ENCODE measurements around the gene DYNLL2.
"Not testable (repeated sequence)": the region's sequence is repeated elsewhere in the genome, so short reads cannot be mapped to it uniquely, and the experiment has no call there.

Gene DYNLL2

DNA sequence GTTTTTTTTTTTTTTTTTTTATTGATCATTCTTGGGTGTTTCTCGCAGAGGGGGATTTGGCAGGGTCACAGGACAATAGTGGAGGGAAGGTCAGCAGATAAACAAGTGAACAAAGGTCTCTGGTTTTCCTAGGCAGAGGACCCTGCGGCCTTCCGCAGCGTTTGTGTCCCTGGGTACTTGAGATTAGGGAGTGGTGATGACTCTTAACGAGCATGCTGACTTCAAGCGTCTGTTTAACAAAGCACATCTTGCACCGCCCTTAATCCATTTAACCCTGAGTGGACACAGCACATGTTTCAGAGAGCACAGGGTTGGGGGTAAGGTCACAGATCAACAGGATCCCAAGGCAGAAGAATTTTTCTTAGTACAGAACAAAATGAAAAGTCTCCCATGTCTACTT lies 10.0 kb upstream of the DYNLL2 start:
- not testable (repeated sequence) for FAIRE-seq

DNA sequence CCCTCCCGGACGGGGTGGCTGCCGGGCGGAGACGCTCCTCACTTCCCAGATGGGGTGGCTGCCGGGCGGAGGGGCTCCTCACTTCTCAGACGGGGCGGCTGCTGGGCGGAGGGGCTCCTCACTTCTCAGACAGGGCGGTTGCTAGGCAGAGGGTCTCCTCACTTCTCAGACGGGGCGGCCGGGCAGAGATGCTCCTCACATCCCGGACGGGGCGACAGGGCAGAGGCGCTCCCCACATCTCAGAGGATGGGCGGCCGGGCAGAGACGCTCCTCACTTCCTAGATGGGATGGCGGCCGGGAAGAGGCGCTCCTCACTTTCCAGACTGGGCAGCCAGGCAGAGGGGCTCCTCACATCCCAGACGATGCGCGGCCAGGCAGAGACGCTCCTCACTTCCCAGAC lies 8.8 kb upstream of the DYNLL2 start:
- not testable (repeated sequence) for FAIRE-seq

DNA sequence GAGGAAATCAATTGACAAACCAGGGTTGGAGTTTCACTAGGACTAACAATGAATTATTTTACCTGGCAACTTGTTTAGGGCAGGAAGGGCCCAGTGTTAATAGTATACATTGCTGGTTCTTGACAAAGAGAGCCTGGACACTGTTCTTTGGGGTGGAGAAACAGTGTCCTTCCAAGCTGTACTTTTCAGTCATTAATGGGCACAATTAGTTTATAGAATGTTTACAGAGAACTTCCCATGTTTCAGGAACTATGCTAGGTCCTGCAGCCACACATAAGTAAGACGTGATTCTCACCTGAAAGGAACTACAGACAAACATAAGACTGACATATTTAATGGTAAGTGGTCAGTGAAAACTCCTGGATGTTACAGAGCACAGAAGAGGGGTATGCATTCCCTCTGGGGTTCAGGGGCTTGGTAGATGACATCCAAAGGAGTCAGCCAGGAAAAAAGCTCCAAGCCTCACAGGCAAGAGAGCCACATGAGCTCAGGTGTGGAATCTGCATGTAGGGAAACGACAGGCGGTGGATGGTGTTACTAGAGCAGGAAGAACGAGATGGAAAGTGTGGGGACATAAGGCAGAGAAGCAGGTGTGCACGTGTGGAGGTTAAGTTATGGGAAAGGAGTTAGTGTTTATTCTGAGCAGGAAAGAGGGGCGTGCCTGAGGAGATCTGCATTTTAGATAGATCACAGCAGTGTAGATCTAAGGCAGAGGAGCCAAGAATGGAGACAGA lies 3.8 kb upstream of the DYNLL2 start:
- no peak for FAIRE-seq

DNA sequence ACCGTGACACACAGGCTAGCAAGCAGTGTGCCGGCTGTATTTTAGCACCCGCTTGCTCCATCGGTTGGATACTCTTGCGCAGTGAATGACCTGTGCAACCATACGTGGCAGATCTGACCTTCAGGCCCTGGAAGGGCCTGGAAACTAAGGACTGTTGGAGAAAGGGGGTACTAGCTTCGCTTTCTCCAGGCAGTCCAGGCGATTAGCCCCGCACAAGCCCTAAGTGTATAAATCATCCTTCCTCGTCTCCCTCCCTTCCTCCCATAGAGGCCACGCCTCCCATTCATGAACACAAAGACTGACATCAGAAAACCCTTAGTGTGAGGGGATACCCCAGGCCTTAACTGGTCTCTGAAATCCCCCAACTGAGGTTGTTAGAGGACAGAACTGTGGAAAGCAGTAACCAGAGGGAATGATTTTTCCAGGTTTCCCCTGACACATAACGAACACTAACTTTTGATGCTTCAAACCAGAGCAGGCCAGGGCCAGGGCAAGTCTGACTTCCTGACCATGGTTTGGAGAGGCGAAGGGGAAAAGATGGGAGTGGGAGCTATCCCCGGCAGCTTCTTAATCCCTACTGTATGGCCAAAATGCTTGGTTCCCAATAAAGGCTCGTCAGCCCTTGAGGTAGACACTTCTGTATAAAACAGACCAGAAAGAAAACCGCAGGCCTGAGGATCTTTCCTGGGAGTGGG lies 1.4 kb upstream of the DYNLL2 start:
- FAIRE-seq, result no peak

DNA sequence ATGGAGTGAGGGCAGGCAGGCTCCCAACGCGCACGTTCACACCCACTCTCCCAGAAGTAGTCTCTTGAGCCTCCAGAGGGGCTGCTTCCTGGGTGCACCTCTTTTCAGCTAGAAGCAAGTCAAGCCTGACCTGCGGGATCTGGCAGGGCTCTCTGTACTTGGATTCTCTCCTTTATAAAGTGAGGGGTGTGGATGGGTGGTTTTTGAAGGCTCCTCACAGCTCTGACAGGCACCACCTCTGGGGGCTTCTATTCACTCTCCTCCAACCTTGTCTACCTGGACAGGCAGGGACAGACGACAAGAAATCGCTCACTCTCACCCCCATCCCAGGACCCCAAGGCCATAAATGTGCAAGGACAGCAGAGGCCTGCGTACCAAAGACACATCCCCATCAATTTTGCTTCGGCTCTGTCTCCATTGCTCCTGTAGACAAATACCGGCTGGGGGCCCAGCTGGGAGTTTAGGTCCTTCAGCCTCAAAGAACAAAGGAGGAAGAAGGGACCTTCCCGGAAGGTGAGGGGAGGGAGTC lies 814 bp upstream of the DYNLL2 start:
- FAIRE-seq, result no peak

DNA sequence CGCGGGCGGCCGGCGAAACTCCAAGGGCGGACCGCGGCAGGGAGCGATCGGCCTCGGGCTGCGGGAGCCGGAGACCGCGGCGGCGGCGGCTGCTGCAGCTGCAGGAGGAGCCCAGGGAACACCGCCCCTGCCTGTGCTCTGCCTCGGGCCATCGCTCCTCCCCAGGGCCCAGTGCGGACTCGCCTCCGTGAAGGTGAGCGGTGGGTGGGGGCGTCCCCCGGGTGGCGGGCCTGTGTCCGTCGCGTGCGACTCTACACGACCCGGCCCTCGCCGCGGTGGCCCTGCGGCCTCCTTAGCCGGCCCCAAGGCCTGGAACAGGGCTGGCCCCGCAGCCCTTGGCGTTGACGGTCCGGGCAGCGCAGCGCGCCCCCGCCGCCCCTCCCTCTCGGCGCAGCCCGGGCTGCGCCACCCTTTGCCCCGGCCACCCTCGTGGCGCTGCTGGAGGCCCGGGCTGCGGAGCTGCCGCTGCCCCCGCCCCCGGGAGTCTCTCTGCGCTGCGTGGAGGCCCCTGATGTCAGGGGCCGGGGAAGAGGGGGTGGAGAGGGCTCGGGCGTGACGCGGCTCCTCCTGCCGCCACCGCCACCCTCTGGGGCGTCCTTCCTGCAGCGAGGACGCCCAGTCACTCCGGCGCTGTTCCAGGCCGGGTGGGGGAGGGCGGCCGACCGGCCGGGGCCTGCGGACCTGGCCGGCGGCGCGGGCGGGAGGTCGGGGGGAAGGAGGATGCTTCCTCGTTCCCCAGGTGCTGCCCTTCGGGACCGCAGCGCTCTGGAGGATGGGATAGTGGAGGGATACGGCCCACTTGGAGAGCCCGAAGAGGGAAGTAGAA lies 485 bp downstream of the DYNLL2 start:
- no peak for FAIRE-seq

DNA sequence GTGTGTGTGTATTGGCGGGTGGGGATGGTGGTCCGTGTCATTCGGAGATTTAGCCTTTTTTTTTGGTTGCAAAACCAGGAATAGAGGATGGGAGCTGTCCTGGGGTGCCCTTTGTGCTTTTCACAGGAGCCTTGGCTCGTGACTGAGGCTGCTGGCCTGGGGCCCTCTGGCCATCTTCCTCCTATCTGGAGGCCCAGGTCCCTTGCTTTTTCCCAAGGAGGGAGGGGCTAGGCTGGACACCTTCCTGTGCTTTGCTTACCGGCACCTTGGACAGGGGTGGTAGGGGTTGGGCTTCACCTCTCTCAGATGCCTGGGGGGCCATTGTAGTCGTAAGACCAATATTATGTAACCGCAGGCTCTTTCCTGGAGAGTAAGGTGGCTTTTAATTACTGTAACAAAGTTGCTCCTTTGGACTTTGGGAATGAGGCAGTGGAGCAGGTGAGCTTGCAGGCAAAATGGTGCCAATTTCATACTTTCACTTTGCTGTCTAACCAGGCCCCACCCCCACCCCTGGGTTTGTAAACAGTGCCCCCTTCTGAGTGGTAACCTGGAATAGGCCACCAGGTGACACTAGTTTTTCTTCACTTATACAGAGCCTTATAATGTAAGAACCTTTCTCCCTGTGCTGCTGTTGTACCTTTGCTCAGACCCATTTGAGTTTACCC lies 1.2 kb downstream of the DYNLL2 start:
- FAIRE-seq, result no peak

DNA sequence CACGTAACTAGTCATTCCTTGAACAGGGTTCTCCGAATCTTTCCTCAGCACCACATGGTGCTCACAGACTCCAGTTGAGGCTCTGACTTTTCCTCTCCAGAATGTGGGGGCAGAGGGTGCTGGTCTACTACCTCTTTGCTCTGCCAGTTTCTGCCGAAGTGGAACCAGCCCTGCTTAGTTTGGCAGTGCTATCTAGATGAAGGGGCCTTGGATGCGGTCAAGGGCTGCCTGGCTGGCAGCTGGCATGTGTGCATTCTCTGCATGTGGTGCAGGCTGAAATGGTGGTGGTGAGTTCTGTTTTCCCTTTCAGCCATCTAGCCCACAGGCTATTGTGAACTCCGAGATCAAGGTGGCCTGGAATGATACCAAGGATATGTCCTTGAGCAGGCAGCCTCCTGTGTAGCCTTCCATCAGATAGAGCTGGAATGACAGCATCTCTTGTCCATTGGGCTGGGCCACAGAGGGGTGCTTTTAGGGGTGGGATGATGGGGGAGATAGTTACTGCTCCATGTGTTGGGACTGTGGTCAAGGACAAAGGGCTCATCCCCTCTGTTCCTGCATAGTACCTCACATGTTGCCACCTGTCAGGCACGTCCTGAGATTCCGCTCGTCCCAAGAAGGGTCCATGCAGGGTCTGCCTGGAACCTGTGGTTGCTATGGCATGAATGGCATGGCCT lies 2.0 kb downstream of the DYNLL2 start:
- FAIRE-seq, result no peak

DNA sequence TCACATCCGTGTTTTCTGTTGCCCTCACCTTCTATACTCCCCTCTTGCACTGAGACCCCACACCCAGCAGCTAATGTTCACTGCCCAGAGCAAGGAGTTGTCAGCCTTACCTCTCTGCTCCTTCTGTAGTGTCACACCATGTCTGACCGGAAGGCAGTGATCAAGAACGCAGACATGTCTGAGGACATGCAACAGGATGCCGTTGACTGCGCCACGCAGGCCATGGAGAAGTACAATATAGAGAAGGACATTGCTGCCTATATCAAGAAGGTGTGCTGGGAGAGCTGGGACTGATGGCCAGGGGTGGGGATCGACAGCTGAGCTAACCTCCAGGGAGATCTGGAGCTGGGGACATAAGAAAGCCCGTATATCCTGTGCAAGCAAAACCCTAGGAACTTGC lies 3.7 kb downstream of the DYNLL2 start:
- no peak for FAIRE-seq

DNA sequence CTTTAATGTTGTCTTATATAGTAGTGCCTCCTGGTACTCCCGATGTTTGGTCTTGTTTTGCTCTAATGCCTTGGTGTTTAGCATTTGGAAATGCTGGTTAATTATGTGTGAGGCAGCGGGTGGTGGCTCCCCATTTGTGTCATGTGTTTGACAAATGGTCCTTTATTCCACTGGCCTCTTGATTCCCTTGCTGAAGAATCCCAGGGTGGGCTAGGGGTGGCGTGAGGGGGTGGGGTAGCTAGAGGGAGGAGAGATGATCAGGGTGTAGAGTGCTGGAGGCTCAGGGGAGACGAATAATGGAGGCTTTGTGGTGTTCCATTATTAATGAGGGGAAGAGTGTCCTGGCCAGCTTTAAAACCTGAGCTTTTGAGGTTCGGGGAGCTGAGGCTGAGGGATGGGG lies 5.4 kb downstream of the DYNLL2 start:
- no peak for FAIRE-seq

DNA sequence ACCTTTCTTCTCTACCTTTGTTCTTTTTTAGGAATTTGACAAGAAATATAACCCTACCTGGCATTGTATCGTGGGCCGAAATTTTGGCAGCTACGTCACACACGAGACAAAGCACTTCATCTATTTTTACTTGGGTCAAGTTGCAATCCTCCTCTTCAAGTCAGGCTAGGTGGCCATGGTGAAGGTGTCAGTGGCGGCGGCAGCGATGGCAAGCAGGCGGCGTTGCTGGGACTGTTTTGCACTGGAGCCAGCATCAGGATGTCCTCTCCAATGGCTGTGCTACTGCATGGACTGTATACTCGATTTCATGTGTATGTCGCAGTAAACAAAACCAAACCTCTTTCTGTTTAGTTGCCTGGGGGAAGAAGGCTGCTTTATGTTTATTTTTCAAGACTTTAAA lies 5.9 kb downstream of the DYNLL2 start:
- no peak for FAIRE-seq

DNA sequence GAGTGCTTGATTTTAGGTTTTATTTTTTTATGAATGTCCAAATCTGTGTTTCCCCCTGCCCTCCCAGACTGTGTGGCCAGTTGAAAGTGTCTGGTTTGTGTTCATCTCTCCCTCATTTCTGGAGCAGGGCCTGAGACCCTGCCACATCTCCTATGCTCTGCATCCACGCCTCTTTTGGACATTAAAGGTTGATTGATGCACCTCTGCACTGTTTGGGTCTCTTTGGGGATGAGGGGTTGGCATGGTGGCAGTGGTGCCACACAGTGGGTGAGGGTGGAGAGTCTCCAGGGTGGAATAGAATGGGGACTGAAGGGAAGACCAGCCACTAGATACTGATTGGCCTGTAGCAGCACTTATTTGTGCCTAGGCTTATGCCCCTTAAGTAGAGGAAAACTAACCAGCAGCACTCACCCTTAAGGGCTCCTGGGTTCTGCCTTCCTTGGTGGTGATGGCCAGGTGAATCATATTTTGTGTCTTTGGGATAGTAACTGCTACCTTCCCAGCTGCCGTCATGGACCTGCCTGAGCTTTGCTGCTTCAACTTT lies 7.9 kb downstream of the DYNLL2 start:
- no peak for FAIRE-seq

DNA sequence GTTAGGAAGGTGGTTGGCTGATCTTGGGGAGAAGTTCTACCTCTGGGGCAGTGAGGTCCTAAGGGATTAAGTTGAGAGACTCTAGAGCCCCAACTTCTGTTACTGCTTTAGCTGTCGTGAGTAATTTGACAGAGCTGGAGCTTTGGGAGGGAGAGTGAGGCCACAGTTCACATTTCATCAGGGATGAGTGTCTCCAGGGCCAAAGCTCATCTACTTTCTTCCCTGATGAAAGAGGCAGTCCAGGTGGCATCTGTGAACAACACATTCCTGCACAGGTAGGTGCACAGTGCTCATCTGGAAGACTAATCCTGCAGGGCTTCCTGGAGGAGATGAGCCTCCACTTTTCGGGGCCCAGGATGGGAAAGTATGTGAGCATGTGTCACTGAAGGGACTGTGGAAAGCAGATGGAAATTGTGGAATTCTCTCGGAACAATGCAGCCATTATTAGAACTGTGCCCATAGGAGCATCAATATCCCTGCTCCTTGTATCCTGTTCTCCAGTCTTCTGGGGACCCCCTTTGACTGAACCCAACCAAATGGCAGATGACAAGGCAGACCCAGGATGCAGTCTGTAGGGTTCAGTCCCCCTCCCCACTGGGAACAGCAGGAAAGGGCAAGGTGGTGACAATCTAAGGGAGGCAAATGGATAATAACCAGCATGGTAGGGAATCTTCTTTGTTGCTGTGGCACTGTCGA lies 9.0 kb downstream of the DYNLL2 start:
- no peak for FAIRE-seq

DNA sequence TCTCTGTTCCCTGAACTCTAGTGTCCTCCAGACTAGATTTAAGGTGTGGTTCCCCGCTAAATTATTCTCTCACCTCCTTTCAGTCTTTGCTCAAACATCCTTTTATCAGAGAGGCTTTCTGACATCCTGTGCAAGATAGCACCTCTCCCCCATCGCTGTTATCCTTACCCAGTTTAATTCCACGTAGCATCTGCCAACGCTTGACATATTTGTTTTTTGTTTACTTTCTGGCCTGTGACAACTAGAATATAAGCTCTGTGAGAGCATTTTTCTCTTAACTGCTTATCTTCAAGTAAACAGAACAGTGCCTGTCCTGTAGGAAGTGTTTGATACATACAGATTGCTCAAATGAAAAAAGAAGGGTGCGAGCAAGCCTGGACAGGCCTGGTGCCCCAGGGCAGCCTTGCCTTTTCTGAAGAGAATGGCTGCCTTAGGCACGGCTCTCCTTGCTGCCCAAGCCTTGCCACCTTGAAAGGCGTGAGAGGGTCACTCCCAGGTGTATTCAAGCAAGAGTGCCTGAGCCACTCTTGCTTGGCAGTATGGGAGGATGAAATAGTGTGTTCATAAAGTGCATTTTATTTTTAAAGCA lies 9.7 kb downstream of the DYNLL2 start:
- no peak for FAIRE-seq

DNA sequence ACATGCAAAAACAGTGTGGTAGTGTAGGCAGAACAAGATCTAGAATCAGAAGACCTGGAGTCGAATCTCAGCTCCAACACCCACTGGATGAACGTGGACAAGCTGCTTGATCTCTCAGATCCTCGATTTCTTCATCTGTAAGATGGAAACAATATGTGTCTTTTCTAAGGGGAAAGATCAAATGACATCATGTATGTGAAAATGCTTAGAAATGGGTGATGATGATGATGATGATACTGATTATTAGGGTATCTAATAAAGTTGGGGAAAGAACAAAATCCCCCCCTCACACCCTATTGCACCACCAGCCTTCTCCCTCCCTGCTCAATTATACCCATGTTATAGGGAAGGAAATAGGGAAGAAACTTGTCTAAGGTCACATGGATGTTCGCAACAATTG lies 10.9 kb downstream of the DYNLL2 start:
- no peak for FAIRE-seq

DNA sequence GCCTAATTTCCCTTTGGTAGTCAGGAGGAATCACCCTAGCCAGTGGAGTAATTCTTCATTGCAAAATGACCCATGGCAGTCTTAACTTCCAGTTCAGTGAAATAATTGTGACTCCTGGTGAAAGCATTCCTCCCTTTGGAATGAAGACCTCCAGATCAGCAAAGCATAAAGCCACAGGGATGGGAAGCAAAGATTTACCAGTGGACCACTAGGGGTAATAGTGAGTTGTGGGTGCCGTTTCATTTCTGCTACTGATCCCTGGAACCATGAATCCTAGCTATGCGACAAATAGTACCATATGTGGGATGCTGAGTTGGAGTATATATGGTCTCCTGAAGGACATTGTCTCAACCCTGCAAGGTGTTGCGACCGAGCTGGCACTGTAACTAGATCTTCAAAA lies 13.7 kb downstream of the DYNLL2 start:
- no peak for FAIRE-seq

DNA sequence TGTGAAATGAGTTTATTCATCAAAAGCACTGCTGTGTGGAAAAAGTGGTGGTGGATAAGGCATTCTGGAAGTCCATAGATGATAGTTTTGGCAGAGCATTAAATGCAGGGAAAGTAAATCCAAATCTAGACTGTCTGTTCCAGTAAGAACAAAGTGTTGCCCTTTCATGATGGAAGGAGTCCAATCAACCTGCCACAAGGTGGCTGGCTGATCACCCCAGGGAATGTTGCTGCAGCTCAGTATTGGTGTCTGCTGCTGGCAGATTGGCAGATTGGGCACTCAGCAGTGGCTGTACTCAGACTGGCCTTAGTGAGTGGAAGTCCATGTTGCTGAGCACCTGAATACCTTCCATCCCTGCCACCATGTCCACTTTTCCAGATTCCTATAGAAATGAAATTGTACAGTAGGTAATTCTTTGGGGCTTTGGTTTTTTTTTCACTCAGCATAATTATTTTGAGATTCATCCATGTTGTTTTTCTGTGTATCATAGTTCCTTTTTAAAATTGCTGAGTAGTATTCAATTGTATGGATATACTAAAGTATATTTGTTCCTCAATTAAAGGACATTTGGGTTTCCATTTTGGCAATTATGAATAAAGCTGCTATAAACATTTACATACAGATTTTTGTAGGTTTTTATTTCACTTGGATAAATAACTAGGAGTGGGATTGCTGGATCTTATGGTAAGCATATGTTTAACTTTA lies 14.3 kb downstream of the DYNLL2 start:
- no peak for FAIRE-seq

DNA sequence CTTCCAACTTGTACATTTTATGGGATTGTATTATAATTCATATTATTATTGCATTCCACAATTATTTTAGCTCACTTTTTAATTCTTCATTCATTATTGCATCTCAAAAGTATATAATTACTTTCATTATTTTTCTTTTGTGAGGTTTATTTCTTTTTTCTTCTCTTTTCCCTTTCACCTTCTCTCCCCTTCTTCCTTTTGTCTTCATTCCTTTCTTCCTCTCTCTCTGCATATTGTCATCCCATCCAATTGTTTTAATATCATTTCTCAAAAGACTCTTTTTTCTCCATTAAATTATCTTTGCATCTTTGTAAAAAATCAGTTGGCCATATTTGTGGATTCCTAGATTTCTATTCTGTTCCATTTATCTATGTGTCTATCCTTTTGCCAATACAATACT lies 17.3 kb downstream of the DYNLL2 start:
- no peak for FAIRE-seq

DNA sequence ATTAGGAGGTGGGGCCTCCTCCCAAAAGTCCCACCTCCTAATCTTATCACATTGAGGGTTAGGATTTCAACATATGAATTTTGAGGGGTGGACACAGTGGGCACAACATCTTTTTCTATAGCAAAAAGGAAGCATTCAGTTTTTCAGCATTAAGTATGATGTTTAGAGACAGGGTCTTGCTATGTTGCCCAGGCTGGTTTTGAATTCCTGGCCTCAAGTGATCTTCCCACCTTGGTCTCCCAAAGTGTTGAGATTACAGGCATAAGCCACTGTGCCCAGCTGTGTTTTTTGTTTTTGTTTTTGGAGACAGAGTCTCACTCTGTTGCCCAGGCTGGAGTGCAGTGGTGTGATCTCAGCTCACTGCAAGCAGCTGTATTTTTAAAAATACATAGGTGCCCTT lies 18.7 kb downstream of the DYNLL2 start:
- not testable (repeated sequence) for FAIRE-seq

DNA sequence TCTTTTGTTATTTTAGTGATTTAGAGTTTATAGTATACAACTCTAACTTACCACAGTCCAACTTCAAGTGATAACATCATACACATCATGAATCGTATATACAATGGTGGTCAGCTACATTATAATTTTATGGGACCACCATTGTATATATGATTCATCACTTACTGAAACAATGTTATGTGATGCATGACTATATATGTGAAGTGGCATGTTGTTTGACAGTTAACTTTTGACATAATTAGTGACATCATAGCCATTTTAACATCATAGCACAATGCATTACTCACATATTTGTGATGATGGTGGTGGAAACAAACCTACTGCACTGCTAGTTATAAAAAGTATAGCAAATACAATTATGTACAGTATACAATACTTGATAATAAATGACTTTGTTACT lies 21.9 kb downstream of the DYNLL2 start:
- FAIRE-seq, result no peak

All from colon (tissue), 2 donors.